ENCODE measurements around the gene ODF2. TPM values are rescaled to one million over a fixed set of nuclear protein-coding genes. Genes with fewer than 3 reads are reported as not detected.
A peak's percentile ranks its signal among the peaks of the same experiment; 100 is the strongest.

ODF2 gene
- total RNA-seq, 1 experiment from 2014 or later, result 37.3 TPM

DNA sequence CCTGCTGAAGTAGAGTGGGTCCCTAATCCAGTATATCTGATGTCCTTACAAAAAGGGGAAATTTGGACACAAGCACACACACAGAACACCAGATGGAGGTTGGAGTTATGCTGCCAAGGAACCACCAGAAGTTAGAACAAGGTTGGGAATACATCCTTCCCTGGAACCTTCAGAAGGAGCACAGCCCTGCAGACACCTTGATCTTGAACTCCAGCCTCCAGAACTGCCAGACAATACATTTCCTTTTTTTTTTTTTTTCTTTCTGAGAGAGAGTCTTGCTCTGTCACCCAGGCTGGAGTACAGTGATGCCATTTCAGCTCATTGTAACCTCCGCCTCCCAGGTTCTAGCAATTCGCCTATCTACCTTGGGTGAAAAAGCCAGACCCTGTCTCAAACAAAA, 7.1 kb upstream of the ODF2 start:
- intact Hi-C loops (cut with micrococcal nuclease), result no loop called here
- POLR2A ChIA-PET, result no interaction called here
- Mint-ChIP-seq H3K27me3 (ENCODE audit: insufficient read depth, unreplicated experiment) (no peaks in the 10 kb centered on the region), H3K9me3 (ENCODE audit: unreplicated experiment) (no peaks in the 10 kb centered on the region), H3K27ac (ENCODE audit: low read depth, unreplicated experiment) (no peak overlapping the region), H3K4me3 (ENCODE audit: unreplicated experiment) (no peak overlapping the region), H3K4me1 (ENCODE audit: insufficient read depth, unreplicated experiment) (no peaks in the 10 kb centered on the region), H3K36me3 (ENCODE audit: insufficient read depth, unreplicated experiment) (no peaks in the 10 kb centered on the region)
- TF ChIP-seq CTCF (IDR thresholded peaks at IDR 0.05; ENCODE audit: unreplicated experiment), result no peak
- no peak for DNase-seq (ENCODE audit: unreplicated experiment)
- CTCF ChIA-PET, result no interaction called here
- no TSS peak for BruUV-seq (replicated peaks)

DNA sequence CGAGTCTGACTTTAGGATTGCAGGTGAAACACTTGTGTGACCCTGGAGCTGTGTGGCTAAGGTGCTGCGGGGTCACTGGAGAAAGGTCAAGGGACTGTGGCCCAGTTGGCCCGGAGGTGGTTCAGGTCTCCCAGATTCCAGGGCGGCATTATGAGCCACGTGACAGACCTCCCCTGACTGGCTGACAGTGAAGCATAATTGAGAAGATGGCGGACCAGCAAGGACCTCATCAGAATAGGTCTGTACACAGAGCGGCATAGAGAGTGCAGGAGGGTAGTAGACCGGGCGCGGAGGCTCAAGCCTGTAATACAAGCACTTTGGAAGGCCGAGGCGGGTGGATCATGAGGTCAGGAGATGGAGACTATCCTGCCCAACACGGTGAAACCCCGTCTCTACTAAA, 815 bp upstream of the ODF2 start:
- ChIA-PET CTCF (interaction anchor here (1.0 kb wide), 1 partner anchor 16 kb away, joined by 3 read pairs; no protein-coding TSS in a partner anchor), POLR2A (interaction anchor here (0.7 to 2.1 kb wide), 7 partner anchors 13 to 198 kb away, joined by 3 to 15 read pairs (median 4); partner anchors contain the start of genes GLE1 and SPTAN1)
- no TSS peak for BruUV-seq (replicated peaks)
- H3K9me3 Mint-ChIP-seq (ENCODE audit: unreplicated experiment), result no peaks in the 10 kb centered on the region
- no peak for TF ChIP-seq CTCF (IDR thresholded peaks at IDR 0.05; ENCODE audit: unreplicated experiment)
- H3K36me3 Mint-ChIP-seq (ENCODE audit: insufficient read depth, unreplicated experiment), result peaks cover 6% of the 10 kb centered on the region
- H3K27ac Mint-ChIP-seq (ENCODE audit: low read depth, unreplicated experiment), result peak overlapping the region; percentile 96
- DNase-seq (ENCODE audit: unreplicated experiment), result no peak
- intact Hi-C loops (cut with micrococcal nuclease), result loop anchor here (5.0 kb wide), 2 partner anchors 97 to 182 kb away; partner anchors contain the start of gene SPTAN1
- peak overlapping the region; percentile 98 for H3K4me3 Mint-ChIP-seq (ENCODE audit: unreplicated experiment)
- no peaks in the 10 kb centered on the region for H3K27me3 Mint-ChIP-seq (ENCODE audit: insufficient read depth, unreplicated experiment)
- no peaks in the 10 kb centered on the region for H3K4me1 Mint-ChIP-seq (ENCODE audit: insufficient read depth, unreplicated experiment)

- Mint-ChIP-seq H3K36me3 (ENCODE audit: insufficient read depth, unreplicated experiment) (peaks cover 21% of the 10 kb centered on the region), H3K27me3 (ENCODE audit: insufficient read depth, unreplicated experiment) (no peaks in the 10 kb centered on the region), H3K4me3 (ENCODE audit: unreplicated experiment) (peak overlapping the region; percentile 98), H3K4me1 (ENCODE audit: insufficient read depth, unreplicated experiment) (no peaks in the 10 kb centered on the region), H3K27ac (ENCODE audit: low read depth, unreplicated experiment) (peak overlapping the region; percentile 96), H3K9me3 (ENCODE audit: unreplicated experiment) (no peaks in the 10 kb centered on the region)
- DNase-seq (ENCODE audit: unreplicated experiment), result peak; percentile 78
- BruUV-seq (replicated peaks), result no TSS peak
- POLR2A ChIA-PET, result no interaction called here
- no peak for TF ChIP-seq CTCF (IDR thresholded peaks at IDR 0.05; ENCODE audit: unreplicated experiment)
- intact Hi-C loops (cut with micrococcal nuclease), result loop anchor here (1.0 to 5.0 kb wide), 3 partner anchors 96 to 181 kb away; partner anchors contain the start of gene SPTAN1
- CTCF ChIA-PET, result interaction anchor here (1.0 kb wide), 1 partner anchor 35 kb away, joined by 3 read pairs; no protein-coding TSS in a partner anchor
These were observed 831 bp downstream of the ODF2 start for GRCh38 chr9:128456613-128457061.

DNA sequence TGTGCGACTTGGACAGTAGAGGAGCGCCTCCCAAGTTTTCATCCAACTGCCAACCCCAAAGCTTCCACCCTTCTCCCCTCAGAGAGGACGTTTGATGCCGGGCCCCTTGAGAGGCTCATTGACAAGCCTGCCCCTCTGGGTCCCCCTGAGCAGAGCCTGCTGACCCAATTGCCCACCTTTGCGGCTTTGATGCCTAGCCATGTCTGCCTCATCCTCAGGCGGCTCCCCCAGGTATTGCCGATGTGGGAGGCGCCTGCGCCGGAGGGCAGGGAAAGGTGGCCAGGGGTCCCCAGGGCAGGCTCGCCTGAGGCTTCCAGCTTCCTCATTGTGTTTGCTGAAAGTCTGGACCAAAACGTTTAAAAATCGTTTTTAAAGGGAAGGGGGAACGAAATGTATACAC, 1.4 kb downstream of the ODF2 start:
- BruUV-seq (replicated peaks), result TSS peak; percentile 31

More for the DNA sequence above, 1.4 kb downstream of the ODF2 start:
- ChIA-PET POLR2A (interaction anchor here (1.0 kb wide), 1 partner anchor 97 kb away, joined by 3 read pairs; no protein-coding TSS in a partner anchor), CTCF (interaction anchor here (0.7 to 1.0 kb wide), 2 partner anchors 34 to 81 kb away, joined by 3 read pairs; no protein-coding TSS in a partner anchor)
- peak overlapping the region; percentile 96 for H3K27ac Mint-ChIP-seq (ENCODE audit: low read depth, unreplicated experiment)
- H3K4me1 Mint-ChIP-seq (ENCODE audit: insufficient read depth, unreplicated experiment), result no peaks in the 10 kb centered on the region
- no peaks in the 10 kb centered on the region for H3K27me3 Mint-ChIP-seq (ENCODE audit: insufficient read depth, unreplicated experiment)
- H3K4me3 Mint-ChIP-seq (ENCODE audit: unreplicated experiment), result peak overlapping the region; percentile 98
- DNase-seq (ENCODE audit: unreplicated experiment), result no peak
- TF ChIP-seq CTCF (IDR thresholded peaks at IDR 0.05; ENCODE audit: unreplicated experiment), result no peak
- intact Hi-C loops (cut with micrococcal nuclease), result loop anchor here (5.0 kb wide), 2 partner anchors 95 to 180 kb away; partner anchors contain the start of gene SPTAN1
- no peaks in the 10 kb centered on the region for H3K9me3 Mint-ChIP-seq (ENCODE audit: unreplicated experiment)
- H3K36me3 Mint-ChIP-seq (ENCODE audit: insufficient read depth, unreplicated experiment), result peaks cover 27% of the 10 kb centered on the region

Measured in MCF 10A (cell line).